Memory B cell (primary cell): ENCODE measurements around the gene PIP5K1C.
A peak's percentile ranks its signal among the peaks of the same experiment; 100 is the strongest.

Experiments
- ATAC-seq: fragments of 150-1000 bp; cut with Tn5 transposase; 2 replicates; pipeline ENCODE4 v1.10.0; 2021; ENCODE audit warnings: low read depth, mild to moderate bottlenecking, moderate library complexity
- DNase-seq, 2 donors: peaks; one replicate each; pipeline ENCODE4 v3.0.0; 2022; ENCODE audit warnings: low spot score in 2 of 2
- H3K27ac Mint-ChIP-seq: one replicate; pipeline ENCODE4 v1.8.0; 2022; ENCODE audit warnings: mild to moderate bottlenecking, moderate library complexity, mixed read lengths
- H3K27me3 Mint-ChIP-seq: one replicate; pipeline ENCODE4 v1.8.0; 2022; ENCODE audit warnings: mixed read lengths
- H3K36me3 Mint-ChIP-seq: one replicate; pipeline ENCODE4 v1.8.0; 2022; ENCODE audit warnings: mild to moderate bottlenecking, mixed read lengths
- H3K4me1 Mint-ChIP-seq: one replicate; pipeline ENCODE4 v1.8.0; 2022; ENCODE audit warnings: mixed read lengths
- H3K4me3 Mint-ChIP-seq: one replicate; pipeline ENCODE4 v1.8.0; 2022; ENCODE audit warnings: mild to moderate bottlenecking, moderate library complexity, mixed read lengths
- H3K9me3 Mint-ChIP-seq: one replicate; pipeline ENCODE4 v1.8.0; 2022; ENCODE audit warnings: mixed read lengths

PIP5K1C gene

GRCh38 chr19:3610745-3611717 is 89.2 kb downstream of the PIP5K1C start:
- peaks cover 6% of the 10 kb centered on the region for H3K36me3 Mint-ChIP-seq
- DNase-seq (no peak), ATAC-seq (no peak)
- peaks cover 10% of the 10 kb centered on the region for H3K4me1 Mint-ChIP-seq
- H3K27ac Mint-ChIP-seq, result no peak overlapping the region
- H3K4me3 Mint-ChIP-seq, result no peak overlapping the region
- no peaks in the 10 kb centered on the region for H3K9me3 Mint-ChIP-seq
- H3K27me3 Mint-ChIP-seq, result peaks cover 9% of the 10 kb centered on the region

GRCh38 chr19:3609779-3610719 is 90.2 kb downstream of the PIP5K1C start:
- no peaks in the 10 kb centered on the region for H3K9me3 Mint-ChIP-seq
- H3K4me3 Mint-ChIP-seq, result no peak overlapping the region
- peaks cover 4% of the 10 kb centered on the region for H3K36me3 Mint-ChIP-seq
- H3K4me1 Mint-ChIP-seq, result peaks cover 10% of the 10 kb centered on the region
- ATAC-seq, result no peak
- H3K27me3 Mint-ChIP-seq, result peaks cover 9% of the 10 kb centered on the region
- no peak for DNase-seq
- no peak overlapping the region for H3K27ac Mint-ChIP-seq

- peaks cover 10% of the 10 kb centered on the region for H3K4me1 Mint-ChIP-seq
- no peak overlapping the region for H3K4me3 Mint-ChIP-seq
- ATAC-seq, result no peak
- no peak for DNase-seq
- peaks cover 4% of the 10 kb centered on the region for H3K36me3 Mint-ChIP-seq
- no peak overlapping the region for H3K27ac Mint-ChIP-seq
- no peaks in the 10 kb centered on the region for H3K9me3 Mint-ChIP-seq
- H3K27me3 Mint-ChIP-seq, result peaks cover 9% of the 10 kb centered on the region
Measured at GRCh38 chr19:3608750-3609322, 91.4 kb downstream of the PIP5K1C start.

- Mint-ChIP-seq H3K27me3 (peaks cover 9% of the 10 kb centered on the region), H3K4me3 (no peak overlapping the region), H3K9me3 (no peaks in the 10 kb centered on the region), H3K36me3 (peaks cover 4% of the 10 kb centered on the region), H3K27ac (no peak overlapping the region), H3K4me1 (peaks cover 10% of the 10 kb centered on the region)
- DNase-seq (no peak), ATAC-seq (no peak)
Measured at GRCh38 chr19:3608079-3608641, 92.1 kb downstream of the PIP5K1C start.

GRCh38 chr19:3607303-3608078 is 92.8 kb downstream of the PIP5K1C start:
- DNase-seq, result no peak

GRCh38 chr19:3606690-3607289 is 93.5 kb downstream of the PIP5K1C start, which contains the start of gene TBXA2R:
Gene TBXA2R, minus strand, starts transcription at chr19:3606875. Its CDS starts 6,241 bp downstream, at chr19:3600634.
- H3K9me3 Mint-ChIP-seq, result no peaks in the 10 kb centered on the region
- H3K27ac Mint-ChIP-seq, result no peak within 1 kb of the TSS
- ATAC-seq (peak; percentile 57), DNase-seq (peak; percentile 37 to 67)
- peaks cover 9% of the 10 kb centered on the region for H3K27me3 Mint-ChIP-seq
- peaks cover 10% of the 10 kb centered on the region for H3K4me1 Mint-ChIP-seq
- peak within 1 kb of the TSS; percentile 61 for H3K4me3 Mint-ChIP-seq
- peaks cover under 1% of the 10 kb centered on the region for H3K36me3 Mint-ChIP-seq

More at GRCh38 chr19:3607303-3608078, 92.8 kb downstream of the PIP5K1C start:
- peaks cover 10% of the 10 kb centered on the region for H3K4me1 Mint-ChIP-seq
- peak overlapping the region; percentile 61 for H3K4me3 Mint-ChIP-seq
- peaks cover 9% of the 10 kb centered on the region for H3K27me3 Mint-ChIP-seq
- no peak overlapping the region for H3K27ac Mint-ChIP-seq
- H3K36me3 Mint-ChIP-seq, result peaks cover 4% of the 10 kb centered on the region
- no peak for ATAC-seq
- no peaks in the 10 kb centered on the region for H3K9me3 Mint-ChIP-seq

- H3K27ac Mint-ChIP-seq, result no peak overlapping the region
- no peaks in the 10 kb centered on the region for H3K9me3 Mint-ChIP-seq
- H3K4me3 Mint-ChIP-seq, result no peak overlapping the region
- peaks cover 9% of the 10 kb centered on the region for H3K27me3 Mint-ChIP-seq
- DNase-seq (no peak), ATAC-seq (peak; percentile 40)
- H3K4me1 Mint-ChIP-seq, result peaks cover 10% of the 10 kb centered on the region
- H3K36me3 Mint-ChIP-seq, result no peaks in the 10 kb centered on the region
Measured at GRCh38 chr19:3606174-3606689, 94.0 kb downstream of the PIP5K1C start.

- DNase-seq (no peak), ATAC-seq (no peak)
Measured at GRCh38 chr19:3605770-3606169, 94.5 kb downstream of the PIP5K1C start.

GRCh38 chr19:3605361-3605760 is 94.9 kb downstream of the PIP5K1C start:
- H3K9me3 Mint-ChIP-seq, result no peaks in the 10 kb centered on the region
- H3K27me3 Mint-ChIP-seq, result peaks cover 9% of the 10 kb centered on the region
- no peaks in the 10 kb centered on the region for H3K36me3 Mint-ChIP-seq
- DNase-seq, result no peak
- no peak overlapping the region for H3K27ac Mint-ChIP-seq
- H3K4me3 Mint-ChIP-seq, result no peak overlapping the region
- ATAC-seq, result no peak
- H3K4me1 Mint-ChIP-seq, result peaks cover 10% of the 10 kb centered on the region

More at GRCh38 chr19:3605770-3606169, 94.5 kb downstream of the PIP5K1C start:
- Mint-ChIP-seq H3K27me3 (peaks cover 9% of the 10 kb centered on the region), H3K9me3 (no peaks in the 10 kb centered on the region), H3K27ac (no peak overlapping the region), H3K36me3 (no peaks in the 10 kb centered on the region), H3K4me1 (peaks cover 10% of the 10 kb centered on the region), H3K4me3 (no peak overlapping the region)

GRCh38 chr19:3604987-3605343 is 95.3 kb downstream of the PIP5K1C start:
- H3K4me3 Mint-ChIP-seq, result no peak overlapping the region
- no peaks in the 10 kb centered on the region for H3K9me3 Mint-ChIP-seq
- peaks cover 9% of the 10 kb centered on the region for H3K27me3 Mint-ChIP-seq
- no peak overlapping the region for H3K27ac Mint-ChIP-seq
- H3K4me1 Mint-ChIP-seq, result peaks cover 10% of the 10 kb centered on the region
- no peaks in the 10 kb centered on the region for H3K36me3 Mint-ChIP-seq
- peak; percentile 54 for ATAC-seq
- no peak for DNase-seq

- H3K9me3 Mint-ChIP-seq, result no peaks in the 10 kb centered on the region
- H3K27me3 Mint-ChIP-seq, result peaks cover 9% of the 10 kb centered on the region
- ATAC-seq, result peak; percentile 12
- H3K36me3 Mint-ChIP-seq, result no peaks in the 10 kb centered on the region
- H3K4me1 Mint-ChIP-seq, result peaks cover 10% of the 10 kb centered on the region
- H3K4me3 Mint-ChIP-seq, result no peak overlapping the region
- no peak overlapping the region for H3K27ac Mint-ChIP-seq
- DNase-seq, result no peak
Measured at GRCh38 chr19:3604227-3604986, 95.9 kb downstream of the PIP5K1C start.
